Neural cell (in vitro differentiated cells): ENCODE results near the gene SLC19A1. TPM values are rescaled to one million over a fixed set of nuclear protein-coding genes. Genes with fewer than 3 reads are reported as not detected.

Experiments
- H2AFZ ChIP-seq: fragments of 200-600, 300-800 bp; sonication (generic), shearing (Covaris generic); 2 replicates; pipeline ENCODE4 v1.6.0; 2014; ENCODE audit warnings: low read depth, mild to moderate bottlenecking, antibody characterized with exemption, low read length, moderate library complexity
- H3F3A ChIP-seq: fragments of 200-600 bp; shearing (Covaris generic); 2 replicates; pipeline ENCODE4 v1.6.1; 2016; ENCODE audit warnings: mild to moderate bottlenecking, moderate library complexity, mixed read lengths, antibody characterized with exemption, low read length; ENCODE audit not compliant: insufficient read depth, poor library complexity, severe bottlenecking
- H3K27ac ChIP-seq: fragments of 200-600, 300-800 bp; sonication (generic), shearing (Covaris generic); 2 replicates; pipeline ENCODE4 v1.5.1; 2014; ENCODE audit warnings: mild to moderate bottlenecking, low read length, moderate library complexity
- H3K27me3 ChIP-seq: fragments of 300-800, 200-600 bp; sonication (generic), shearing (Covaris generic); 2 replicates; pipeline ENCODE4 v1.6.0; 2014; ENCODE audit warnings: mild to moderate bottlenecking, low read depth, low read length, moderate library complexity; ENCODE audit not compliant: insufficient read depth
- H3K36me3 ChIP-seq: fragments of 300-800, 200-600 bp; sonication (generic), shearing (Covaris generic); 2 replicates; pipeline ENCODE4 v1.5.1; 2014; ENCODE audit warnings: mild to moderate bottlenecking, antibody characterized with exemption, low read length, moderate library complexity; ENCODE audit not compliant: insufficient read depth
- H3K4me2 ChIP-seq: fragments of 300-800, 200-600 bp; sonication (generic), shearing (Covaris generic); 2 replicates; pipeline ENCODE4 v1.6.0; 2014; ENCODE audit warnings: mild to moderate bottlenecking, low read length
- H3K4me3 ChIP-seq: fragments of 300-800, 200-600 bp; sonication (generic), shearing (Covaris generic); 2 replicates; pipeline ENCODE4 v1.5.1; 2014; ENCODE audit warnings: mild to moderate bottlenecking, low read length, moderate library complexity
- H3K79me2 ChIP-seq: fragments of 200-600 bp; shearing (Covaris generic); replicated peaks from 2 replicates; pipeline ENCODE4 v1.6.0; 2014; ENCODE audit warnings: mild to moderate bottlenecking, low read length, moderate library complexity; ENCODE audit not compliant: insufficient read depth
- H3K9ac ChIP-seq: fragments of 300-800, 200-600 bp; sonication (generic), shearing (Covaris generic); 2 replicates; pipeline ENCODE4 v1.6.1; 2016; ENCODE audit warnings: mild to moderate bottlenecking, low read length, mixed read lengths
- H3K9me2 ChIP-seq: fragments of 200-600 bp; shearing (Covaris generic); 2 replicates; pipeline ENCODE4 v1.6.1; 2016; ENCODE audit warnings: mild to moderate bottlenecking, low read length, mixed read lengths; ENCODE audit not compliant: insufficient read depth
- H3K9me3 ChIP-seq: fragments of 200-600, 300-800 bp; sonication (generic), shearing (Covaris generic); 2 replicates; pipeline ENCODE4 v1.6.1; 2016; ENCODE audit warnings: mild to moderate bottlenecking, mixed run types, low read length, moderate library complexity, mixed read lengths
- H4K20me1 ChIP-seq: fragments of 200-600 bp; shearing (Covaris generic); 2 replicates; pipeline ENCODE4 v1.6.1; 2016; ENCODE audit warnings: mild to moderate bottlenecking, mixed run types; ENCODE audit not compliant: insufficient read depth
- EP300 ChIP-seq: fragments of 450-650 bp; conservative IDR thresholded peaks from 2 replicates; pipeline ENCODE4 v1.6.1; 2014; ENCODE audit warnings: antibody characterized with exemption, mild to moderate bottlenecking, moderate library complexity; ENCODE audit not compliant: poor library complexity, severe bottlenecking
- EZH2 ChIP-seq: fragments of 200-600, 300-800 bp; shearing (Covaris generic), sonication (generic); IDR thresholded peaks from 2 replicates; pipeline ENCODE4 v1.6.1; 2014; ENCODE audit warnings: antibody characterized with exemption, low read length, borderline replicate concordance, mild to moderate bottlenecking; ENCODE audit not compliant: insufficient read depth, poor library complexity, severe bottlenecking
- MXI1 ChIP-seq: fragments of 450-650 bp; conservative IDR thresholded peaks from 2 replicates; pipeline ENCODE4 v1.6.1; 2014; ENCODE audit warnings: antibody characterized with exemption, mild to moderate bottlenecking; ENCODE audit not compliant: poor library complexity, severe bottlenecking
- POLR2AphosphoS5 ChIP-seq: IDR thresholded peaks from 2 replicates; pipeline ENCODE4 v1.6.1; 2012
- RAD21 ChIP-seq: fragments of 450-650 bp; conservative IDR thresholded peaks from 2 replicates; pipeline ENCODE4 v1.6.1; 2014; ENCODE audit warnings: antibody characterized with exemption, mild to moderate bottlenecking, moderate library complexity
- SMC3 ChIP-seq: fragments of 450-650 bp; conservative IDR thresholded peaks from 2 replicates; pipeline ENCODE4 v1.6.1; 2014; ENCODE audit warnings: antibody characterized with exemption, mild to moderate bottlenecking, moderate library complexity; ENCODE audit not compliant: poor library complexity
- TAF1 ChIP-seq: IDR thresholded peaks from 2 replicates; pipeline ENCODE4 v1.6.1; 2012; ENCODE audit warnings: low read depth
- polyA plus RNA-seq: library from polyadenylated mRNA; depleted of rRNA; stranded (reverse); fragments of >200 nt; gene quantifications from 2 replicates; pipeline ENCODE4 v1.2.3, GENCODE V29; 2014
- TF ChIP-seq, protein P1 (sequence below): IDR thresholded peaks from 2 replicates; pipeline ENCODE4 v1.6.1; 2012; ENCODE audit warnings: borderline replicate concordance
- TF ChIP-seq, protein P2 (sequence below): fragments of 450-650 bp; IDR thresholded peaks from 2 replicates; pipeline ENCODE4 v1.5.1; 2014; ENCODE audit warnings: antibody characterized with exemption, mild to moderate bottlenecking, moderate library complexity; ENCODE audit not compliant: poor library complexity, severe bottlenecking

SLC19A1 gene
- polyA plus RNA-seq, 1 donor from 2014 or later = 2.9 TPM

DNA sequence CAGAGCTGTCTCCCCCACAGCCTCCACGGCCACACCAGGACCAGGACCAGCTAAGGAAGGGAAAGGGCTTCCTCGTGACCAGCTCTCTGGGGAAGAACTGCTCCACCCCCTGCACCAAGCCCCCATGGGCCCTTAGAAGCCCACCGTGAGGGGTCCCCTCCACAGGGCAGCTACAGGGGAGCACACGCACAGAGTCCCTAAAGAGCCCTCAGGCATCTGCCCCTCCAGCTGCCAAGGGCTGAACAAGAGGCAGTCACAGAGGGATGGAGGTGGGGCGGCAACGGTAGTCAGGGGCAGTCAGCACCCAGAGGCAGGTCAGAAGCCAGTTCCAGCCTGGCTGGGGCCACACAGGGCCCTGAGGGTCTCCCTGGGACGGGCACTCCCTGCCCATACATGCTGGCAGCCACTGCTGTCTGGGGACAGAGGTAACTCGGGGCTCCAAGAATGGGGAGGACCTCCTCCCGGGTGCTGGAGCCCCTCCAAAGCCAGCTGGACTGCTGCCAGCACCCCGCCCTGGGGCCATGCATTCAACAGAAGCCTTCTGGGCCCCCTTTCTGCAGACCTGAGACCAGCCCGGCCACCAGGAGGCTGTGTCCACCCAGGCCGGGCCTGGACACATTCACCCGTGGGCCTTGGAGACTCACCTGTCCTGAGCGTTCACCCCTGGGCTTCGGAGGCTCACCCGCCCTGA is 18.7 kb downstream of the SLC19A1 start:
- Histone ChIP-seq H3K27ac (no peak overlapping the region), H3K4me3 (no peak overlapping the region), H3K9me2 (no peaks in the 10 kb centered on the region), H2AFZ (no peak overlapping the region), H3K27me3 (no peaks in the 10 kb centered on the region), H3K79me2 (no peaks in the 10 kb centered on the region), H4K20me1 (no peaks in the 10 kb centered on the region), H3K9me3 (no peaks in the 10 kb centered on the region), H3K4me2 (no peak overlapping the region), H3K9ac (no peak overlapping the region), H3F3A (no peaks in the 10 kb centered on the region), H3K36me3 (peaks cover 8% of the 10 kb centered on the region)
- no peak for TF ChIP-seq EP300
- no peak for TF ChIP-seq POLR2AphosphoS5
- TF ChIP-seq, protein P1, sequence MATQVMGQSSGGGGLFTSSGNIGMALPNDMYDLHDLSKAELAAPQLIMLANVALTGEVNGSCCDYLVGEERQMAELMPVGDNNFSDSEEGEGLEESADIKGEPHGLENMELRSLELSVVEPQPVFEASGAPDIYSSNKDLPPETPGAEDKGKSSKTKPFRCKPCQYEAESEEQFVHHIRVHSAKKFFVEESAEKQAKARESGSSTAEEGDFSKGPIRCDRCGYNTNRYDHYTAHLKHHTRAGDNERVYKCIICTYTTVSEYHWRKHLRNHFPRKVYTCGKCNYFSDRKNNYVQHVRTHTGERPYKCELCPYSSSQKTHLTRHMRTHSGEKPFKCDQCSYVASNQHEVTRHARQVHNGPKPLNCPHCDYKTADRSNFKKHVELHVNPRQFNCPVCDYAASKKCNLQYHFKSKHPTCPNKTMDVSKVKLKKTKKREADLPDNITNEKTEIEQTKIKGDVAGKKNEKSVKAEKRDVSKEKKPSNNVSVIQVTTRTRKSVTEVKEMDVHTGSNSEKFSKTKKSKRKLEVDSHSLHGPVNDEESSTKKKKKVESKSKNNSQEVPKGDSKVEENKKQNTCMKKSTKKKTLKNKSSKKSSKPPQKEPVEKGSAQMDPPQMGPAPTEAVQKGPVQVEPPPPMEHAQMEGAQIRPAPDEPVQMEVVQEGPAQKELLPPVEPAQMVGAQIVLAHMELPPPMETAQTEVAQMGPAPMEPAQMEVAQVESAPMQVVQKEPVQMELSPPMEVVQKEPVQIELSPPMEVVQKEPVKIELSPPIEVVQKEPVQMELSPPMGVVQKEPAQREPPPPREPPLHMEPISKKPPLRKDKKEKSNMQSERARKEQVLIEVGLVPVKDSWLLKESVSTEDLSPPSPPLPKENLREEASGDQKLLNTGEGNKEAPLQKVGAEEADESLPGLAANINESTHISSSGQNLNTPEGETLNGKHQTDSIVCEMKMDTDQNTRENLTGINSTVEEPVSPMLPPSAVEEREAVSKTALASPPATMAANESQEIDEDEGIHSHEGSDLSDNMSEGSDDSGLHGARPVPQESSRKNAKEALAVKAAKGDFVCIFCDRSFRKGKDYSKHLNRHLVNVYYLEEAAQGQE = no peak
- no peak for TF ChIP-seq TAF1
- no peak for TF ChIP-seq SMC3
- TF ChIP-seq EZH2 = no peak
- TF ChIP-seq RAD21 = no peak
- no peak for TF ChIP-seq MXI1
- TF ChIP-seq, protein P2, sequence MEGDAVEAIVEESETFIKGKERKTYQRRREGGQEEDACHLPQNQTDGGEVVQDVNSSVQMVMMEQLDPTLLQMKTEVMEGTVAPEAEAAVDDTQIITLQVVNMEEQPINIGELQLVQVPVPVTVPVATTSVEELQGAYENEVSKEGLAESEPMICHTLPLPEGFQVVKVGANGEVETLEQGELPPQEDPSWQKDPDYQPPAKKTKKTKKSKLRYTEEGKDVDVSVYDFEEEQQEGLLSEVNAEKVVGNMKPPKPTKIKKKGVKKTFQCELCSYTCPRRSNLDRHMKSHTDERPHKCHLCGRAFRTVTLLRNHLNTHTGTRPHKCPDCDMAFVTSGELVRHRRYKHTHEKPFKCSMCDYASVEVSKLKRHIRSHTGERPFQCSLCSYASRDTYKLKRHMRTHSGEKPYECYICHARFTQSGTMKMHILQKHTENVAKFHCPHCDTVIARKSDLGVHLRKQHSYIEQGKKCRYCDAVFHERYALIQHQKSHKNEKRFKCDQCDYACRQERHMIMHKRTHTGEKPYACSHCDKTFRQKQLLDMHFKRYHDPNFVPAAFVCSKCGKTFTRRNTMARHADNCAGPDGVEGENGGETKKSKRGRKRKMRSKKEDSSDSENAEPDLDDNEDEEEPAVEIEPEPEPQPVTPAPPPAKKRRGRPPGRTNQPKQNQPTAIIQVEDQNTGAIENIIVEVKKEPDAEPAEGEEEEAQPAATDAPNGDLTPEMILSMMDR = no peak

DNA sequence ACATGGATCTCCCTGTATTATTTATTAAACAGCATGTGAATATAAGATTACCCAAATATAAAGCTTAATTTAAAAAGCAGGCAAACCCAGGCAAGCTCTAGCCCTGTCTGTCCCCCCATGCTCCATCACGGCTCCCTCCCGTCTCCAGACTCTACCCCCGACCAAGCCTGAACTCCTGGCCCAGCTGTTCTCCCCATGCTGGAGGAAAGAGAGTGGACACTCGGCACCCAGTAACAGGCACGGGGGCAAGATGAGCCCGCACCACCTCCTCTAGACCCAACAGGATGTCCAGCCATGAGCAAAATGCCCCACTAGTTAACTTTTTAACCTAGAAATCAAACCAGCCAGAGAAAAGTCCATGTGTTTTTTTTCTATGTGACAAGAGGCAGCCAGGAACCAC is 19.3 kb downstream of the SLC19A1 start:
- Histone ChIP-seq H3K9me3 (no peaks in the 10 kb centered on the region), H3K27ac (no peak overlapping the region), H4K20me1 (no peaks in the 10 kb centered on the region), H3K27me3 (no peaks in the 10 kb centered on the region), H3K9me2 (no peaks in the 10 kb centered on the region), H3F3A (no peaks in the 10 kb centered on the region), H2AFZ (no peak overlapping the region), H3K9ac (no peak overlapping the region), H3K36me3 (peaks cover 8% of the 10 kb centered on the region), H3K79me2 (no peaks in the 10 kb centered on the region), H3K4me3 (no peak overlapping the region), H3K4me2 (no peak overlapping the region)
- TF ChIP-seq POLR2AphosphoS5 (no peak), EZH2 (no peak), SMC3 (no peak), EP300 (no peak), RAD21 (no peak), MXI1 (no peak), TAF1 (no peak)
- TF ChIP-seq, protein P2 = no peak
- TF ChIP-seq, protein P1 = no peak
